NCI-H187 (cell line): ENCODE measurements around the gene MRPS31.
"Not testable (repeated sequence)": the region's sequence is repeated elsewhere in the genome, so short reads cannot be mapped to it uniquely, and the experiment has no call there.

Source experiments
- DNase-seq, 2 experiments: peaks; one replicate each; lab custom pipeline; 2025; lab: John Stamatoyannopoulos, UW

MRPS31 gene

GRCh38 chr13:40789275-40790153 lies 18.5 kb upstream of the MRPS31 start, which contains the start of gene SLC25A15:
Gene SLC25A15 (plus strand): TSS chr13:40789611. CDS start chr13:40793227, 3,616 bp downstream.
- DNase-seq = peak in 1 of 2 experiments; percentile 34

- DNase-seq = not testable (repeated sequence)
These were observed 17.7 kb upstream of the MRPS31 start for GRCh38 chr13:40788540-40789274.

GRCh38 chr13:40787062-40787461 lies 16.1 kb upstream of the MRPS31 start:
- no peak for DNase-seq

- DNase-seq = no peak
These were observed 15.6 kb upstream of the MRPS31 start for GRCh38 chr13:40786568-40786996.

- DNase-seq = no peak
These were observed 13.6 kb upstream of the MRPS31 start for GRCh38 chr13:40784540-40784939.

- not testable (repeated sequence) for DNase-seq
These were observed 12.0 kb upstream of the MRPS31 start for GRCh38 chr13:40782971-40783370.

- no peak for DNase-seq
These were observed 10.7 kb upstream of the MRPS31 start for GRCh38 chr13:40781717-40782116.

GRCh38 chr13:40780822-40781401 lies 9.9 kb upstream of the MRPS31 start:
- no peak for DNase-seq

- DNase-seq = no peak
These were observed 8.9 kb upstream of the MRPS31 start for GRCh38 chr13:40779796-40780285.

GRCh38 chr13:40779049-40779448 lies 8.1 kb upstream of the MRPS31 start:
- no peak for DNase-seq

- no peak for DNase-seq
These were observed 6.8 kb upstream of the MRPS31 start for GRCh38 chr13:40777809-40778175.

- peak in 1 of 2 experiments; percentile 22 for DNase-seq
These were observed 6.3 kb upstream of the MRPS31 start for GRCh38 chr13:40777166-40777808.

GRCh38 chr13:40776681-40777165 lies 5.7 kb upstream of the MRPS31 start:
- DNase-seq = no peak

GRCh38 chr13:40776232-40776631 lies 5.2 kb upstream of the MRPS31 start:
- no peak for DNase-seq

- DNase-seq = no peak
These were observed 3.7 kb upstream of the MRPS31 start for GRCh38 chr13:40774672-40775071.

- DNase-seq = no peak
These were observed 1.9 kb upstream of the MRPS31 start for GRCh38 chr13:40772765-40773473.

- no peak for DNase-seq
These were observed 419 bp downstream of the MRPS31 start for GRCh38 chr13:40770609-40770933.

- DNase-seq = no peak
These were observed 1.0 kb downstream of the MRPS31 start for GRCh38 chr13:40769970-40770369.

GRCh38 chr13:40765602-40766001 lies 5.4 kb downstream of the MRPS31 start:
- DNase-seq = no peak

GRCh38 chr13:40764587-40765403 lies 6.2 kb downstream of the MRPS31 start:
- DNase-seq = no peak
